HCT116 (cell line): Measurements from ENCODE around the gene ITGA11. TPM values are rescaled to one million over a fixed set of nuclear protein-coding genes. Genes with fewer than 3 reads are reported as not detected.

Experiments used
- ATAC-seq: fragments of 200-7000 bp; cut with Tn5 transposase; 2 replicates; pipeline ENCODE4 v1.9.1; 2020; ENCODE audit warnings: mild to moderate bottlenecking, moderate library complexity
- BruUV-seq: library from RNA; stranded (reverse); fragments of 400-500 nt; replicated peaks from 2 replicates; lab custom pipeline; 2021; lab: Mats Ljungman, UMichigan
- CTCF ChIA-PET: fragments of 300-600 bp; sonication (Branson Sonifier 250); formaldehyde crosslinking; loops from one replicate; lab custom pipeline; 2021; ENCODE audit warnings: antibody characterized with exemption; lab: Charles Lee
- POLR2A ChIA-PET: fragments of 300-600, 350-600 bp; sonication (Branson Sonifier 250); formaldehyde crosslinking; loops from one replicate; lab custom pipeline; 2021; ENCODE audit warnings: antibody characterized with exemption; lab: Charles Lee
- RAD21 ChIA-PET, 2 experiments: fragments of 300-600 bp; sonication (Branson Sonifier 250); formaldehyde crosslinking; loops; one replicate each; lab custom pipeline; 2023; ENCODE audit warnings: low total read pairs in 2 of 2; ENCODE audit not compliant: uncharacterized antibody in 2 of 2, unreplicated experiment in 2 of 2, low non-redundant PET in 1 of 2; lab: Charles Lee
- DNase-seq: peaks from one replicate; pipeline ENCODE4 v3.0.0-alpha.2; 2010; ENCODE audit warnings: low read depth, low spot score
- H2AFZ ChIP-seq: fragments of 200-600 bp; shearing (Covaris generic), sonication (generic); 2 replicates; pipeline ENCODE4 v1.6.1; 2017; ENCODE audit warnings: low read depth, mixed run types, mixed read lengths, antibody characterized with exemption, low read length; ENCODE audit not compliant: poor library complexity, severe bottlenecking
- H3K27ac ChIP-seq: 2 replicates; pipeline ENCODE4 v1.5.1; 2012; ENCODE audit warnings: low read depth, low read length
- H3K27me3 ChIP-seq: fragments of 200-600 bp; sonication (generic); 2 replicates; pipeline ENCODE4 v1.6.1; 2016; ENCODE audit warnings: mixed run types, low read length, mixed read lengths; ENCODE audit not compliant: insufficient read depth
- H3K36me3 ChIP-seq, 2 experiments: fragments of 200-500 bp in 1 of 2; fragments of 200-600 bp in 1 of 2; sonication (Bioruptor generic) in 1 of 2; sonication (generic) in 1 of 2; 2 replicates each; pipeline versions ENCODE4 v1.5.1 to v1.6.1; 2014 to 2016; ENCODE audit warnings: low read length in 2 of 2, inconsistent platforms in 1 of 2, mixed read lengths in 1 of 2, mixed run types in 1 of 2; ENCODE audit not compliant: insufficient read depth in 2 of 2, control insufficient read depth in 1 of 2
- H3K4me1 ChIP-seq, 2 experiments: fragments of 200-600 bp in 1 of 2; sonication (generic) in 1 of 2; 2 replicates each; pipeline versions ENCODE4 v1.5.1 to v1.6.1; 2012 to 2017; ENCODE audit warnings: low read length in 2 of 2, inconsistent platforms in 1 of 2, mild to moderate bottlenecking in 1 of 2, mixed read lengths in 1 of 2, mixed run types in 1 of 2, moderate library complexity in 1 of 2; ENCODE audit not compliant: insufficient read depth in 2 of 2, control insufficient read depth in 1 of 2
- H3K4me2 ChIP-seq: fragments of 200-600 bp; sonication (generic); 2 replicates; pipeline ENCODE4 v1.6.1; 2017; ENCODE audit warnings: mixed run types, low read length, mixed read lengths
- H3K4me3 ChIP-seq, 2 experiments: fragments of 200-600 bp in 1 of 2; sonication (generic) in 1 of 2; replicated peaks in 1 of 2; 2 replicates each; pipeline ENCODE4 v1.5.1; 2011 to 2016; ENCODE audit warnings: low read length in 2 of 2, control low read depth in 1 of 2, low read depth in 1 of 2, mild to moderate bottlenecking in 1 of 2, mixed read lengths in 1 of 2, mixed run types in 1 of 2
- H3K79me2 ChIP-seq: fragments of 200-600 bp; sonication (generic); 2 replicates; pipeline ENCODE4 v1.6.1; 2017; ENCODE audit warnings: mild to moderate bottlenecking, mixed run types, low read length, moderate library complexity, mixed read lengths; ENCODE audit not compliant: insufficient read depth
- H3K9ac ChIP-seq: fragments of 200-600 bp; sonication (generic); 2 replicates; pipeline ENCODE4 v1.6.1; 2016; ENCODE audit warnings: low read length, mixed read lengths
- H3K9me2 ChIP-seq: fragments of 200-600 bp; sonication (generic), shearing (Covaris generic); 2 replicates; pipeline ENCODE4 v1.6.1; 2017; ENCODE audit warnings: mixed run types, mild to moderate bottlenecking, moderate library complexity; ENCODE audit not compliant: insufficient read depth
- H3K9me3 ChIP-seq, 2 experiments: fragments of 200-500 bp in 1 of 2; fragments of 200-600 bp in 1 of 2; sonication (Bioruptor generic) in 1 of 2; sonication (generic) in 1 of 2; 2 replicates each; pipeline ENCODE4 v1.6.1; 2014 to 2017; ENCODE audit warnings: low read length in 2 of 2, mixed read lengths in 2 of 2, inconsistent platforms in 1 of 2, low read depth in 1 of 2, mild to moderate bottlenecking in 1 of 2, mixed run types in 1 of 2, moderate library complexity in 1 of 2; ENCODE audit not compliant: control insufficient read depth in 1 of 2, insufficient read depth in 1 of 2
- H4K20me1 ChIP-seq: fragments of 200-600 bp; sonication (generic), shearing (Covaris generic); 2 replicates; pipeline ENCODE4 v1.6.1; 2017; ENCODE audit warnings: mixed run types, mild to moderate bottlenecking, moderate library complexity; ENCODE audit not compliant: insufficient read depth
- CEBPB ChIP-seq: IDR thresholded peaks from 2 replicates; pipeline ENCODE4 v1.6.1; 2012; ENCODE audit warnings: low read depth
- EGR1 ChIP-seq: IDR thresholded peaks from 2 replicates; pipeline ENCODE4 v1.6.1; 2012; ENCODE audit warnings: low read depth
- EZH2phosphoT487 ChIP-seq: fragments of 200-600 bp; IDR thresholded peaks from 2 replicates; pipeline ENCODE4 v1.6.1; 2018; ENCODE audit warnings: antibody characterized with exemption, borderline replicate concordance
- FOSL1 ChIP-seq: IDR thresholded peaks from 2 replicates; pipeline ENCODE4 v1.6.1; 2012; ENCODE audit warnings: low read depth
- POLR2A ChIP-seq: IDR thresholded peaks from 2 replicates; pipeline ENCODE4 v1.7.0; 2011; ENCODE audit warnings: borderline replicate concordance; ENCODE audit not compliant: insufficient read depth, insufficient read length; ENCODE audit errors: extremely low read depth
- POLR2AphosphoS5 ChIP-seq: IDR thresholded peaks from 2 replicates; pipeline ENCODE4 v1.6.1; 2011; ENCODE audit warnings: mild to moderate bottlenecking, low read depth, low read length, moderate library complexity
- SIN3A ChIP-seq: IDR thresholded peaks from 2 replicates; pipeline ENCODE4 v1.6.1; 2012; ENCODE audit warnings: low read depth
- SRF ChIP-seq: IDR thresholded peaks from 2 replicates; pipeline ENCODE4 v1.6.1; 2012; ENCODE audit warnings: low read depth
- YY1 ChIP-seq: IDR thresholded peaks from 2 replicates; pipeline ENCODE4 v1.6.1; 2011; ENCODE audit warnings: low read length, low read depth, moderate library complexity, mild to moderate bottlenecking; ENCODE audit not compliant: insufficient replicate concordance; ENCODE audit errors: extremely low read depth
- ZNF274 ChIP-seq: fragments of 200-500 bp; sonication (Bioruptor generic); IDR thresholded peaks from 2 replicates; pipeline ENCODE4 v1.6.1; 2014; ENCODE audit warnings: mild to moderate bottlenecking, low read depth, low read length, inconsistent platforms
- intact Hi-C: fragments of 100-400 bp; cut with micrococcal nuclease; formaldehyde crosslinking; loops from 2 replicates; pipeline ENCODE4 v1.10.0; 2022
- total RNA-seq: library from RNA; stranded (reverse); gene quantifications from one replicate; pipeline ENCODE4 v1.2.1, GENCODE V29; 2021; ENCODE audit not compliant: unreplicated experiment
- TF ChIP-seq, protein P1 (sequence below), 3 experiments: fragments of 200-600 bp in 1 of 3; sonication (generic) in 1 of 3; IDR thresholded peaks in 2 of 3; conservative IDR thresholded peaks in 1 of 3; 2 replicates each; pipeline ENCODE4 v1.5.1; 2012 to 2017; ENCODE audit warnings: low read depth in 2 of 3, low read length in 2 of 3, antibody characterized with exemption in 1 of 3, borderline replicate concordance in 1 of 3, control low read depth in 1 of 3, mild to moderate bottlenecking in 1 of 3, mixed read lengths in 1 of 3, mixed run types in 1 of 3, moderate library complexity in 1 of 3; ENCODE audit not compliant: insufficient read depth in 1 of 3
- TF ChIP-seq, protein P2 (sequence below): IDR thresholded peaks from 2 replicates; pipeline ENCODE4 v1.6.1; 2012
- TF ChIP-seq, protein P3 (sequence below): IDR thresholded peaks from 2 replicates; pipeline ENCODE4 v1.6.1; 2012; ENCODE audit warnings: low read depth

ITGA11 gene
- total RNA-seq, 1 experiment from 2014 or later = not detected

DNA sequence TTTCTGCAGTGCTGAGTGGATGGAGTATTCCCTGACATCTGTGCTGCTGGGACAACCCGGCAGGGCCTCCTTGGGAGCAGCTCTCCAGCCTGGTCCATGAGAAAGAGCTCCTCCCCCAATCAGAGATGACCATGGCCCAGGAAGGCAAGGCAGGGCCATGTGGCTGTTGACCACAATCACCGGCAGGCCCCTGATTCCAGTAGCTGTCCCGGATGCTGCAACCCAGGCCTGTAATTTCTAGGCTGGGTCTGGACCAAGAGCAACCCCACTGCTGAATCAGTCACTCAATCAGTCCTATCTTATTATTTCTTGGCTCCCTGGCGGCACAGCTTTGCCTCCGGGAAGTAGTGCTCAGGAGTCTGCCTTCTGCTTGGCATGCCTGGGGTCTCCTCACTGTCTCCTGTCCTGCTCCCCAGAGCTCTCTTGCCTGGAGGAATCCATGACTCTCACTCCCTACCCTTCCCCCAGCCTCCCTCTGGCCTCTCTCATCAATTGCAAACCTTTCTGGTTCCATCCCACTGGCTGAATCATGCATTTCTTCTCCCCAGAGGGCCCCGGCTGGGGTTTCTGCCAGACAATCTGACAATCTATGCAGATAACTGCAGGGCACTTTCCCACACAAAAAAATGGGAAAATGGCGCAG lies 32.6 kb upstream of the ITGA11 start:
- H3K27ac ChIP-seq = no peak overlapping the region
- intact Hi-C loops = no loop called here

More for the DNA sequence above, 32.6 kb upstream of the ITGA11 start:
- ChIA-PET CTCF (no interaction called here), POLR2A (no interaction called here), RAD21 (no interaction called here)
- no peaks in the 10 kb centered on the region for H3K9me3 ChIP-seq
- H3K27me3 ChIP-seq = no peaks in the 10 kb centered on the region
- ATAC-seq = no peak
- H3K9ac ChIP-seq = no peak overlapping the region
- no peaks in the 10 kb centered on the region for H3K79me2 ChIP-seq
- H3K4me3 ChIP-seq = no peak overlapping the region
- no peaks in the 10 kb centered on the region for H3K36me3 ChIP-seq
- no peak for DNase-seq
- no TSS peak for BruUV-seq
- TF ChIP-seq ZNF274 (no peak), EZH2phosphoT487 (no peak), POLR2A (no peak), SRF (no peak), EGR1 (no peak), SIN3A (no peak), FOSL1 (no peak), CEBPB (no peak), YY1 (no peak), POLR2AphosphoS5 (no peak)
- TF ChIP-seq, protein P1, sequence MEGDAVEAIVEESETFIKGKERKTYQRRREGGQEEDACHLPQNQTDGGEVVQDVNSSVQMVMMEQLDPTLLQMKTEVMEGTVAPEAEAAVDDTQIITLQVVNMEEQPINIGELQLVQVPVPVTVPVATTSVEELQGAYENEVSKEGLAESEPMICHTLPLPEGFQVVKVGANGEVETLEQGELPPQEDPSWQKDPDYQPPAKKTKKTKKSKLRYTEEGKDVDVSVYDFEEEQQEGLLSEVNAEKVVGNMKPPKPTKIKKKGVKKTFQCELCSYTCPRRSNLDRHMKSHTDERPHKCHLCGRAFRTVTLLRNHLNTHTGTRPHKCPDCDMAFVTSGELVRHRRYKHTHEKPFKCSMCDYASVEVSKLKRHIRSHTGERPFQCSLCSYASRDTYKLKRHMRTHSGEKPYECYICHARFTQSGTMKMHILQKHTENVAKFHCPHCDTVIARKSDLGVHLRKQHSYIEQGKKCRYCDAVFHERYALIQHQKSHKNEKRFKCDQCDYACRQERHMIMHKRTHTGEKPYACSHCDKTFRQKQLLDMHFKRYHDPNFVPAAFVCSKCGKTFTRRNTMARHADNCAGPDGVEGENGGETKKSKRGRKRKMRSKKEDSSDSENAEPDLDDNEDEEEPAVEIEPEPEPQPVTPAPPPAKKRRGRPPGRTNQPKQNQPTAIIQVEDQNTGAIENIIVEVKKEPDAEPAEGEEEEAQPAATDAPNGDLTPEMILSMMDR (IDR thresholded peaks at IDR 0.05 in 2 of 3, conservative IDR thresholded peaks at IDR 0.05 in 1 of 3; ENCODE audit: borderline replicate concordance in 1 of 3, insufficient read depth in 1 of 3, low read depth in 2 of 3, low read length in 2 of 3) = no peak
- TF ChIP-seq, protein P2, sequence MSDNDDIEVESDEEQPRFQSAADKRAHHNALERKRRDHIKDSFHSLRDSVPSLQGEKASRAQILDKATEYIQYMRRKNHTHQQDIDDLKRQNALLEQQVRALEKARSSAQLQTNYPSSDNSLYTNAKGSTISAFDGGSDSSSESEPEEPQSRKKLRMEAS = no peak
- TF ChIP-seq, protein P3, sequence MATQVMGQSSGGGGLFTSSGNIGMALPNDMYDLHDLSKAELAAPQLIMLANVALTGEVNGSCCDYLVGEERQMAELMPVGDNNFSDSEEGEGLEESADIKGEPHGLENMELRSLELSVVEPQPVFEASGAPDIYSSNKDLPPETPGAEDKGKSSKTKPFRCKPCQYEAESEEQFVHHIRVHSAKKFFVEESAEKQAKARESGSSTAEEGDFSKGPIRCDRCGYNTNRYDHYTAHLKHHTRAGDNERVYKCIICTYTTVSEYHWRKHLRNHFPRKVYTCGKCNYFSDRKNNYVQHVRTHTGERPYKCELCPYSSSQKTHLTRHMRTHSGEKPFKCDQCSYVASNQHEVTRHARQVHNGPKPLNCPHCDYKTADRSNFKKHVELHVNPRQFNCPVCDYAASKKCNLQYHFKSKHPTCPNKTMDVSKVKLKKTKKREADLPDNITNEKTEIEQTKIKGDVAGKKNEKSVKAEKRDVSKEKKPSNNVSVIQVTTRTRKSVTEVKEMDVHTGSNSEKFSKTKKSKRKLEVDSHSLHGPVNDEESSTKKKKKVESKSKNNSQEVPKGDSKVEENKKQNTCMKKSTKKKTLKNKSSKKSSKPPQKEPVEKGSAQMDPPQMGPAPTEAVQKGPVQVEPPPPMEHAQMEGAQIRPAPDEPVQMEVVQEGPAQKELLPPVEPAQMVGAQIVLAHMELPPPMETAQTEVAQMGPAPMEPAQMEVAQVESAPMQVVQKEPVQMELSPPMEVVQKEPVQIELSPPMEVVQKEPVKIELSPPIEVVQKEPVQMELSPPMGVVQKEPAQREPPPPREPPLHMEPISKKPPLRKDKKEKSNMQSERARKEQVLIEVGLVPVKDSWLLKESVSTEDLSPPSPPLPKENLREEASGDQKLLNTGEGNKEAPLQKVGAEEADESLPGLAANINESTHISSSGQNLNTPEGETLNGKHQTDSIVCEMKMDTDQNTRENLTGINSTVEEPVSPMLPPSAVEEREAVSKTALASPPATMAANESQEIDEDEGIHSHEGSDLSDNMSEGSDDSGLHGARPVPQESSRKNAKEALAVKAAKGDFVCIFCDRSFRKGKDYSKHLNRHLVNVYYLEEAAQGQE = no peak
- H2AFZ ChIP-seq = no peak overlapping the region
- H3K4me1 ChIP-seq = no peaks in the 10 kb centered on the region
- no peaks in the 10 kb centered on the region for H3K9me2 ChIP-seq
- H4K20me1 ChIP-seq = no peaks in the 10 kb centered on the region
- no peak overlapping the region for H3K4me2 ChIP-seq
